ENCODE measurements around the gene AK3. TPM values are rescaled to one million over a fixed set of nuclear protein-coding genes. Genes with fewer than 3 reads are reported as not detected.

Gene AK3
- total and polyA plus RNA-seq, 10 of the 15 experiments (the other 5 are each of a cell fraction or from before 2014, with no cell fraction given): 14.2 to 86.6 (median 43.9) TPM

- POLR2A ChIA-PET: interaction anchor here (0.6 kb wide), 1 partner anchor 1205 kb away, joined by 3 read pairs; no protein-coding TSS in a partner anchor
- no peak for ATAC-seq
- WGBS (ENCODE audit: insufficient coverage, insufficient replicate concordance, low lambda C conversion rate, missing lambda C conversion rate): 95% methylated on average over 1 of the region's 1 CpG
- no peak for FAIRE-seq
- H3K9ac ChIP-seq (ENCODE audit: control insufficient read depth, insufficient read depth, low read length): no peak overlapping the region
- TF ChIP-seq MEF2A (IDR thresholded peaks at IDR 0.05; ENCODE audit: insufficient read depth, low read depth, low read length): no peak
- no peak for TF ChIP-seq EGR1 (IDR thresholded peaks at IDR 0.05; ENCODE audit: borderline replicate concordance in 1 of 2, low read depth in 2 of 2, low read length in 2 of 2)
- TF ChIP-seq TBL1XR1 (IDR thresholded peaks at IDR 0.05; ENCODE audit: low read depth, low read length): no peak
- no peak for TF ChIP-seq RELB (IDR thresholded peaks at IDR 0.05; ENCODE audit: low read depth)
- TF ChIP-seq ELK1 (IDR thresholded peaks at IDR 0.05; ENCODE audit: low read depth, low read length): no peak
- TF ChIP-seq, protein P1, sequence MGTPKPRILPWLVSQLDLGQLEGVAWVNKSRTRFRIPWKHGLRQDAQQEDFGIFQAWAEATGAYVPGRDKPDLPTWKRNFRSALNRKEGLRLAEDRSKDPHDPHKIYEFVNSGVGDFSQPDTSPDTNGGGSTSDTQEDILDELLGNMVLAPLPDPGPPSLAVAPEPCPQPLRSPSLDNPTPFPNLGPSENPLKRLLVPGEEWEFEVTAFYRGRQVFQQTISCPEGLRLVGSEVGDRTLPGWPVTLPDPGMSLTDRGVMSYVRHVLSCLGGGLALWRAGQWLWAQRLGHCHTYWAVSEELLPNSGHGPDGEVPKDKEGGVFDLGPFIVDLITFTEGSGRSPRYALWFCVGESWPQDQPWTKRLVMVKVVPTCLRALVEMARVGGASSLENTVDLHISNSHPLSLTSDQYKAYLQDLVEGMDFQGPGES (IDR thresholded peaks at IDR 0.05): no peak
- TF ChIP-seq HDAC6 (IDR thresholded peaks at IDR 0.05; ENCODE audit: unreplicated experiment): no peak
- no peak for TF ChIP-seq STAT3 (IDR thresholded peaks at IDR 0.05; ENCODE audit: low read depth, low read length)
- no peak for TF ChIP-seq RCOR1 (conservative IDR thresholded peaks at IDR 0.05; ENCODE audit: low read depth, low read length)
- no peaks in the 10 kb centered on the region; the same call in 2 of the 3 replicates for H3K9me3 ChIP-seq (replicated peaks; ENCODE audit: control insufficient read depth, insufficient read depth, low read length)
- CTCF ChIA-PET: interaction anchor here (0.6 to 1.1 kb wide), 5 partner anchors 8 to 224 kb away, joined by 3 to 5 read pairs (median 3); partner anchors contain the start of gene AK3
- no peak overlapping the region for H3K4me3 ChIP-seq
- no peaks in the 10 kb centered on the region for H3K27me3 ChIP-seq (replicated peaks in 1 of 2; ENCODE audit: control insufficient read depth in 2 of 2, insufficient read depth in 2 of 2, low read length in 1 of 2)
- RAD21 ChIA-PET (ENCODE audit: unreplicated experiment): interaction anchor here (0.7 to 1.6 kb wide), 3 partner anchors 8 to 11 kb away, joined by 3 to 8 read pairs (median 3); partner anchors contain the start of gene AK3
- no peak overlapping the region for H3K27ac ChIP-seq (ENCODE audit: control insufficient read depth, insufficient read depth)
- DNase-seq (ENCODE audit: low read depth, low spot score): no peak
- BruUV-seq (replicated peaks): no TSS peak
- SMC1A ChIA-PET (ENCODE audit: uncharacterized antibody, unreplicated experiment): interaction anchor here (1.0 to 2.9 kb wide), 5 partner anchors 10 to 89 kb away, joined by 3 to 9 read pairs (median 5); partner anchors contain the start of gene SPATA6L
- no peak overlapping the region for H2AFZ ChIP-seq (ENCODE audit: control insufficient read depth, low read depth, low read length)
- in situ Hi-C loops (cut with MboI) (no loop called here), intact Hi-C loops (cut with micrococcal nuclease; ENCODE audit: unreplicated experiment) (no loop called here)
- H4K20me1 ChIP-seq (ENCODE audit: control insufficient read depth, insufficient read depth): no peaks in the 10 kb centered on the region
- peaks cover 76% of the 10 kb centered on the region for H3K79me2 ChIP-seq (ENCODE audit: control insufficient read depth, insufficient read depth, low read length)
- H3K4me2 ChIP-seq (ENCODE audit: control insufficient read depth, insufficient read depth): no peak overlapping the region
- H3K36me3 ChIP-seq (ENCODE audit: control insufficient read depth in 2 of 2, insufficient read depth in 2 of 2, low read length in 1 of 2): no peaks in the 10 kb centered on the region
- peaks cover 4% of the 10 kb centered on the region; the same call in 1 of the 2 replicates for H3K4me1 ChIP-seq (ENCODE audit: control insufficient read depth, insufficient read depth, low read length)
Measured at GRCh38 chr9:4732890-4733289, 8.1 kb downstream of the AK3 start.
